HCT116 (cell line): ENCODE data around the gene ZSCAN26. TPM values are rescaled to one million over a fixed set of nuclear protein-coding genes. Genes with fewer than 3 reads are reported as not detected.

Experiments
- ATAC-seq: fragments of 200-7000 bp; cut with Tn5 transposase; 2 replicates; pipeline ENCODE4 v1.9.1; 2020; ENCODE audit warnings: mild to moderate bottlenecking, moderate library complexity
- BruUV-seq: library from RNA; stranded (reverse); fragments of 400-500 nt; replicated peaks from 2 replicates; lab custom pipeline; 2021; lab: Mats Ljungman, UMichigan
- CTCF ChIA-PET: fragments of 300-600 bp; sonication (Branson Sonifier 250); formaldehyde crosslinking; loops from one replicate; lab custom pipeline; 2021; ENCODE audit warnings: antibody characterized with exemption; lab: Charles Lee
- POLR2A ChIA-PET: fragments of 300-600, 350-600 bp; sonication (Branson Sonifier 250); formaldehyde crosslinking; loops from one replicate; lab custom pipeline; 2021; ENCODE audit warnings: antibody characterized with exemption; lab: Charles Lee
- RAD21 ChIA-PET, 2 experiments: fragments of 300-600 bp; sonication (Branson Sonifier 250); formaldehyde crosslinking; loops; one replicate each; lab custom pipeline; 2023; ENCODE audit warnings: low total read pairs in 2 of 2; ENCODE audit not compliant: uncharacterized antibody in 2 of 2, unreplicated experiment in 2 of 2, low non-redundant PET in 1 of 2; lab: Charles Lee
- DNase-seq: peaks from one replicate; pipeline ENCODE4 v3.0.0-alpha.2; 2010; ENCODE audit warnings: low read depth, low spot score
- H2AFZ ChIP-seq: fragments of 200-600 bp; shearing (Covaris generic), sonication (generic); 2 replicates; pipeline ENCODE4 v1.6.1; 2017; ENCODE audit warnings: low read depth, mixed run types, mixed read lengths, antibody characterized with exemption, low read length; ENCODE audit not compliant: poor library complexity, severe bottlenecking
- H3K27ac ChIP-seq: 2 replicates; pipeline ENCODE4 v1.5.1; 2012; ENCODE audit warnings: low read depth, low read length
- H3K27me3 ChIP-seq: fragments of 200-600 bp; sonication (generic); 2 replicates; pipeline ENCODE4 v1.6.1; 2016; ENCODE audit warnings: mixed run types, low read length, mixed read lengths; ENCODE audit not compliant: insufficient read depth
- H3K36me3 ChIP-seq, 2 experiments: fragments of 200-500 bp in 1 of 2; fragments of 200-600 bp in 1 of 2; sonication (Bioruptor generic) in 1 of 2; sonication (generic) in 1 of 2; 2 replicates each; pipeline versions ENCODE4 v1.5.1 to v1.6.1; 2014 to 2016; ENCODE audit warnings: low read length in 2 of 2, inconsistent platforms in 1 of 2, mixed read lengths in 1 of 2, mixed run types in 1 of 2; ENCODE audit not compliant: insufficient read depth in 2 of 2, control insufficient read depth in 1 of 2
- H3K4me1 ChIP-seq, 2 experiments: fragments of 200-600 bp in 1 of 2; sonication (generic) in 1 of 2; 2 replicates each; pipeline versions ENCODE4 v1.5.1 to v1.6.1; 2012 to 2017; ENCODE audit warnings: low read length in 2 of 2, inconsistent platforms in 1 of 2, mild to moderate bottlenecking in 1 of 2, mixed read lengths in 1 of 2, mixed run types in 1 of 2, moderate library complexity in 1 of 2; ENCODE audit not compliant: insufficient read depth in 2 of 2, control insufficient read depth in 1 of 2
- H3K4me2 ChIP-seq: fragments of 200-600 bp; sonication (generic); 2 replicates; pipeline ENCODE4 v1.6.1; 2017; ENCODE audit warnings: mixed run types, low read length, mixed read lengths
- H3K4me3 ChIP-seq, 2 experiments: fragments of 200-600 bp in 1 of 2; sonication (generic) in 1 of 2; replicated peaks in 1 of 2; 2 replicates each; pipeline ENCODE4 v1.5.1; 2011 to 2016; ENCODE audit warnings: low read length in 2 of 2, control low read depth in 1 of 2, low read depth in 1 of 2, mild to moderate bottlenecking in 1 of 2, mixed read lengths in 1 of 2, mixed run types in 1 of 2
- H3K79me2 ChIP-seq: fragments of 200-600 bp; sonication (generic); 2 replicates; pipeline ENCODE4 v1.6.1; 2017; ENCODE audit warnings: mild to moderate bottlenecking, mixed run types, low read length, moderate library complexity, mixed read lengths; ENCODE audit not compliant: insufficient read depth
- H3K9ac ChIP-seq: fragments of 200-600 bp; sonication (generic); 2 replicates; pipeline ENCODE4 v1.6.1; 2016; ENCODE audit warnings: low read length, mixed read lengths
- H3K9me2 ChIP-seq: fragments of 200-600 bp; sonication (generic), shearing (Covaris generic); 2 replicates; pipeline ENCODE4 v1.6.1; 2017; ENCODE audit warnings: mixed run types, mild to moderate bottlenecking, moderate library complexity; ENCODE audit not compliant: insufficient read depth
- H3K9me3 ChIP-seq, 2 experiments: fragments of 200-500 bp in 1 of 2; fragments of 200-600 bp in 1 of 2; sonication (Bioruptor generic) in 1 of 2; sonication (generic) in 1 of 2; 2 replicates each; pipeline ENCODE4 v1.6.1; 2014 to 2017; ENCODE audit warnings: low read length in 2 of 2, mixed read lengths in 2 of 2, inconsistent platforms in 1 of 2, low read depth in 1 of 2, mild to moderate bottlenecking in 1 of 2, mixed run types in 1 of 2, moderate library complexity in 1 of 2; ENCODE audit not compliant: control insufficient read depth in 1 of 2, insufficient read depth in 1 of 2
- H4K20me1 ChIP-seq: fragments of 200-600 bp; sonication (generic), shearing (Covaris generic); 2 replicates; pipeline ENCODE4 v1.6.1; 2017; ENCODE audit warnings: mixed run types, mild to moderate bottlenecking, moderate library complexity; ENCODE audit not compliant: insufficient read depth
- CEBPB ChIP-seq: IDR thresholded peaks from 2 replicates; pipeline ENCODE4 v1.6.1; 2012; ENCODE audit warnings: low read depth
- EGR1 ChIP-seq: IDR thresholded peaks from 2 replicates; pipeline ENCODE4 v1.6.1; 2012; ENCODE audit warnings: low read depth
- ELF1 ChIP-seq: IDR thresholded peaks from 2 replicates; pipeline ENCODE4 v1.6.1; 2012; ENCODE audit warnings: low read depth, borderline replicate concordance
- EZH2 ChIP-seq: fragments of 200-600 bp; sonication (generic); IDR thresholded peaks from 2 replicates; pipeline ENCODE4 v1.6.1; 2017; ENCODE audit warnings: antibody characterized with exemption, mixed run types
- FOSL1 ChIP-seq: IDR thresholded peaks from 2 replicates; pipeline ENCODE4 v1.6.1; 2012; ENCODE audit warnings: low read depth
- JUND ChIP-seq: IDR thresholded peaks from 2 replicates; pipeline ENCODE4 v1.6.1; 2012
- POLR2AphosphoS5 ChIP-seq: IDR thresholded peaks from 2 replicates; pipeline ENCODE4 v1.6.1; 2011; ENCODE audit warnings: mild to moderate bottlenecking, low read depth, low read length, moderate library complexity
- REST ChIP-seq: IDR thresholded peaks from 2 replicates; pipeline ENCODE4 v1.6.1; 2012; ENCODE audit warnings: low read depth
- SIN3A ChIP-seq: IDR thresholded peaks from 2 replicates; pipeline ENCODE4 v1.6.1; 2012; ENCODE audit warnings: low read depth
- SP1 ChIP-seq: IDR thresholded peaks from 2 replicates; pipeline ENCODE4 v1.6.1; 2012; ENCODE audit warnings: low read depth
- SRF ChIP-seq: IDR thresholded peaks from 2 replicates; pipeline ENCODE4 v1.6.1; 2012; ENCODE audit warnings: low read depth
- TCF7L2 ChIP-seq: IDR thresholded peaks from 2 replicates; pipeline ENCODE4 v1.7.0; 2011; ENCODE audit warnings: borderline replicate concordance, inconsistent platforms; ENCODE audit not compliant: insufficient read depth, insufficient read length; ENCODE audit errors: extremely low read depth
- ZFX ChIP-seq: fragments of 450-650 bp; IDR thresholded peaks from 2 replicates; pipeline ENCODE4 v1.6.1; 2017
- intact Hi-C: fragments of 100-400 bp; cut with micrococcal nuclease; formaldehyde crosslinking; loops from 2 replicates; pipeline ENCODE4 v1.10.0; 2022
- total RNA-seq: library from RNA; stranded (reverse); gene quantifications from one replicate; pipeline ENCODE4 v1.2.1, GENCODE V29; 2021; ENCODE audit not compliant: unreplicated experiment

Gene ZSCAN26
- total RNA-seq, 1 experiment from 2014 or later = 10.3 TPM

GRCh38 chr6:28240471-28240870 is 26.5 kb upstream of the ZSCAN26 start:
- ATAC-seq (no peak), DNase-seq (no peak)
- ChIA-PET RAD21 (no interaction called here), CTCF (no interaction called here), POLR2A (no interaction called here)
- Histone ChIP-seq H2AFZ (no peak overlapping the region), H4K20me1 (no peaks in the 10 kb centered on the region), H3K9me2 (no peaks in the 10 kb centered on the region), H3K27ac (no peak overlapping the region), H3K27me3 (no peaks in the 10 kb centered on the region), H3K4me1 (no peaks in the 10 kb centered on the region), H3K4me2 (no peak overlapping the region), H3K9me3 (peaks cover 0 to 4% of the 10 kb centered on the region in 2 experiments; a peak in 1 of 4 replicates), H3K4me3 (no peak overlapping the region), H3K9ac (no peak overlapping the region), H3K36me3 (peaks cover 3 to 11% of the 10 kb centered on the region in 2 experiments; a peak in 2 of 4 replicates), H3K79me2 (no peaks in the 10 kb centered on the region)
- BruUV-seq = no TSS peak
- TF ChIP-seq CEBPB (no peak), SP1 (no peak), REST (no peak), TCF7L2 (no peak), JUND (no peak), FOSL1 (no peak), SIN3A (no peak), POLR2AphosphoS5 (no peak), EZH2 (no peak), ZFX (no peak), SRF (no peak), ELF1 (no peak), EGR1 (no peak)
- intact Hi-C loops = no loop called here
